NOMO-1 treated with dmso at 0.1 percent for 144 hours (cell line): ENCODE measurements around the gene RXRG.
"Not testable (repeated sequence)": the region's sequence is repeated elsewhere in the genome, so short reads cannot be mapped to it uniquely, and the experiment has no call there.

Experiments used
- DNase-seq: peaks from one replicate; lab custom pipeline; 2025; ENCODE audit not compliant: unreplicated experiment; lab: John Stamatoyannopoulos, UW

The RXRG gene

GRCh38 chr1:165444897-165445370, at the start of gene RXRG:
Gene RXRG, minus strand, starts transcription at chr1:165445126. Its CDS starts 233 bp downstream, at chr1:165444893.
- DNase-seq = no peak

- DNase-seq = no peak
Measured at GRCh38 chr1:165492845-165493373, 48.0 kb upstream of the RXRG start.

- no peak for DNase-seq
Measured at GRCh38 chr1:165490175-165490574, 45.2 kb upstream of the RXRG start.

GRCh38 chr1:165487921-165488320, 43.0 kb upstream of the RXRG start:
- DNase-seq = no peak

GRCh38 chr1:165486663-165487062, 41.7 kb upstream of the RXRG start:
- DNase-seq = no peak

GRCh38 chr1:165485716-165486115, 40.8 kb upstream of the RXRG start:
- DNase-seq = no peak

- DNase-seq = no peak
Measured at GRCh38 chr1:165484532-165484931, 39.6 kb upstream of the RXRG start.

- DNase-seq = no peak
Measured at GRCh38 chr1:165483412-165483811, 38.5 kb upstream of the RXRG start.

GRCh38 chr1:165481820-165482532, 37.0 kb upstream of the RXRG start:
- no peak for DNase-seq

GRCh38 chr1:165476776-165477175, 31.9 kb upstream of the RXRG start:
- no peak for DNase-seq

- no peak for DNase-seq
Measured at GRCh38 chr1:165474196-165474595, 29.3 kb upstream of the RXRG start.

GRCh38 chr1:165473081-165473480, 28.2 kb upstream of the RXRG start:
- no peak for DNase-seq

- no peak for DNase-seq
Measured at GRCh38 chr1:165468726-165469249, 23.9 kb upstream of the RXRG start.

- no peak for DNase-seq
Measured at GRCh38 chr1:165468253-165468652, 23.3 kb upstream of the RXRG start.

GRCh38 chr1:165467706-165468105, 22.8 kb upstream of the RXRG start:
- no peak for DNase-seq

- DNase-seq = no peak
Measured at GRCh38 chr1:165463978-165464377, 19.1 kb upstream of the RXRG start.

- not testable (repeated sequence) for DNase-seq
Measured at GRCh38 chr1:165459683-165460082, 14.8 kb upstream of the RXRG start.

GRCh38 chr1:165456861-165457260, 11.9 kb upstream of the RXRG start:
- no peak for DNase-seq

- no peak for DNase-seq
Measured at GRCh38 chr1:165456114-165456513, 11.2 kb upstream of the RXRG start.

GRCh38 chr1:165455111-165455510, 10.2 kb upstream of the RXRG start:
- no peak for DNase-seq

GRCh38 chr1:165454091-165454610, 9.2 kb upstream of the RXRG start:
- DNase-seq = no peak
